HCT116 (cell line): ENCODE data around the gene SYNGR1.
"Not testable (repeated sequence)": the region's sequence is repeated elsewhere in the genome, so short reads cannot be mapped to it uniquely, and the experiment has no call there.

Experiments used
- ATF3 ChIP-seq: IDR thresholded peaks from 2 replicates; pipeline ENCODE4 v1.6.1; 2012
- CBX3 ChIP-seq: IDR thresholded peaks from 2 replicates; pipeline ENCODE4 v1.6.1; 2012; ENCODE audit warnings: low read depth
- EGR1 ChIP-seq: IDR thresholded peaks from 2 replicates; pipeline ENCODE4 v1.6.1; 2012; ENCODE audit warnings: low read depth
- ELF1 ChIP-seq: IDR thresholded peaks from 2 replicates; pipeline ENCODE4 v1.6.1; 2012; ENCODE audit warnings: low read depth, borderline replicate concordance
- EZH2phosphoT487 ChIP-seq: fragments of 200-600 bp; IDR thresholded peaks from 2 replicates; pipeline ENCODE4 v1.6.1; 2018; ENCODE audit warnings: antibody characterized with exemption, borderline replicate concordance
- POLR2AphosphoS5 ChIP-seq: IDR thresholded peaks from 2 replicates; pipeline ENCODE4 v1.6.1; 2011; ENCODE audit warnings: mild to moderate bottlenecking, low read depth, low read length, moderate library complexity
- RAD21 ChIP-seq: IDR thresholded peaks from 2 replicates; pipeline ENCODE4 v1.6.1; 2012; ENCODE audit warnings: low read depth, mild to moderate bottlenecking
- SIN3A ChIP-seq: IDR thresholded peaks from 2 replicates; pipeline ENCODE4 v1.6.1; 2012; ENCODE audit warnings: low read depth
- SP1 ChIP-seq: IDR thresholded peaks from 2 replicates; pipeline ENCODE4 v1.6.1; 2012; ENCODE audit warnings: low read depth
- TCF7L2 ChIP-seq: IDR thresholded peaks from 2 replicates; pipeline ENCODE4 v1.7.0; 2011; ENCODE audit warnings: borderline replicate concordance, inconsistent platforms; ENCODE audit not compliant: insufficient read depth, insufficient read length; ENCODE audit errors: extremely low read depth
- YY1 ChIP-seq: IDR thresholded peaks from 2 replicates; pipeline ENCODE4 v1.6.1; 2011; ENCODE audit warnings: low read length, low read depth, moderate library complexity, mild to moderate bottlenecking; ENCODE audit not compliant: insufficient replicate concordance; ENCODE audit errors: extremely low read depth
- TF ChIP-seq, protein P1 (sequence below), 3 experiments: fragments of 200-600 bp in 1 of 3; sonication (generic) in 1 of 3; IDR thresholded peaks in 2 of 3; conservative IDR thresholded peaks in 1 of 3; 2 replicates each; pipeline ENCODE4 v1.5.1; 2012 to 2017; ENCODE audit warnings: low read depth in 2 of 3, low read length in 2 of 3, antibody characterized with exemption in 1 of 3, borderline replicate concordance in 1 of 3, control low read depth in 1 of 3, mild to moderate bottlenecking in 1 of 3, mixed read lengths in 1 of 3, mixed run types in 1 of 3, moderate library complexity in 1 of 3; ENCODE audit not compliant: insufficient read depth in 1 of 3
- TF ChIP-seq, protein P2 (sequence below): IDR thresholded peaks from 2 replicates; pipeline ENCODE4 v1.6.1; 2012; ENCODE audit warnings: low read depth

DNA sequence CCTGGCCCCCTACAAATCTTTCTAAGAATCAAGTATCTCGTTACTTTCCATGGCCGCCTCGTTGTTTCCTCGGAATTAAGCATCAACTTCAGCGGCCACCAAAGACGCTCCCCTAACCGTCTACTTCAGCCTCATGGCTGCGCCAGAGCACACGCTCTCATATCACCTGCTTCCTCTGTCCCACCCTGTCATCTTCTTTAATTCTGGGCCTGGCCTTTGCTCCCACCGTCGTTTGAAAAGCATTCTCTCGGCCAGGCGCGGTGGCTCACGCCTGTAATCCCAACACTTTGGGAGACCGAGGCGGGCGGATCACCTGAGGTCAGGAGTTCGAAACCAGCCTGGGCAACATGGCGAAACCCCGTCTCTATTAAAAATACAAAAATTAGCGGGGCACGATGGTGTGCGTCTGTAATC is 29.2 kb upstream of the SYNGR1 start:
- TF ChIP-seq, protein P1, sequence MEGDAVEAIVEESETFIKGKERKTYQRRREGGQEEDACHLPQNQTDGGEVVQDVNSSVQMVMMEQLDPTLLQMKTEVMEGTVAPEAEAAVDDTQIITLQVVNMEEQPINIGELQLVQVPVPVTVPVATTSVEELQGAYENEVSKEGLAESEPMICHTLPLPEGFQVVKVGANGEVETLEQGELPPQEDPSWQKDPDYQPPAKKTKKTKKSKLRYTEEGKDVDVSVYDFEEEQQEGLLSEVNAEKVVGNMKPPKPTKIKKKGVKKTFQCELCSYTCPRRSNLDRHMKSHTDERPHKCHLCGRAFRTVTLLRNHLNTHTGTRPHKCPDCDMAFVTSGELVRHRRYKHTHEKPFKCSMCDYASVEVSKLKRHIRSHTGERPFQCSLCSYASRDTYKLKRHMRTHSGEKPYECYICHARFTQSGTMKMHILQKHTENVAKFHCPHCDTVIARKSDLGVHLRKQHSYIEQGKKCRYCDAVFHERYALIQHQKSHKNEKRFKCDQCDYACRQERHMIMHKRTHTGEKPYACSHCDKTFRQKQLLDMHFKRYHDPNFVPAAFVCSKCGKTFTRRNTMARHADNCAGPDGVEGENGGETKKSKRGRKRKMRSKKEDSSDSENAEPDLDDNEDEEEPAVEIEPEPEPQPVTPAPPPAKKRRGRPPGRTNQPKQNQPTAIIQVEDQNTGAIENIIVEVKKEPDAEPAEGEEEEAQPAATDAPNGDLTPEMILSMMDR (IDR thresholded peaks at IDR 0.05 in 2 of 3, conservative IDR thresholded peaks at IDR 0.05 in 1 of 3; ENCODE audit: borderline replicate concordance in 1 of 3, insufficient read depth in 1 of 3, low read depth in 2 of 3, low read length in 2 of 3): not testable (repeated sequence)
- TF ChIP-seq TCF7L2, POLR2AphosphoS5, ATF3, ELF1, EGR1, EZH2phosphoT487, RAD21, SP1, YY1, CBX3, SIN3A: not testable (repeated sequence)
- TF ChIP-seq, protein P2, sequence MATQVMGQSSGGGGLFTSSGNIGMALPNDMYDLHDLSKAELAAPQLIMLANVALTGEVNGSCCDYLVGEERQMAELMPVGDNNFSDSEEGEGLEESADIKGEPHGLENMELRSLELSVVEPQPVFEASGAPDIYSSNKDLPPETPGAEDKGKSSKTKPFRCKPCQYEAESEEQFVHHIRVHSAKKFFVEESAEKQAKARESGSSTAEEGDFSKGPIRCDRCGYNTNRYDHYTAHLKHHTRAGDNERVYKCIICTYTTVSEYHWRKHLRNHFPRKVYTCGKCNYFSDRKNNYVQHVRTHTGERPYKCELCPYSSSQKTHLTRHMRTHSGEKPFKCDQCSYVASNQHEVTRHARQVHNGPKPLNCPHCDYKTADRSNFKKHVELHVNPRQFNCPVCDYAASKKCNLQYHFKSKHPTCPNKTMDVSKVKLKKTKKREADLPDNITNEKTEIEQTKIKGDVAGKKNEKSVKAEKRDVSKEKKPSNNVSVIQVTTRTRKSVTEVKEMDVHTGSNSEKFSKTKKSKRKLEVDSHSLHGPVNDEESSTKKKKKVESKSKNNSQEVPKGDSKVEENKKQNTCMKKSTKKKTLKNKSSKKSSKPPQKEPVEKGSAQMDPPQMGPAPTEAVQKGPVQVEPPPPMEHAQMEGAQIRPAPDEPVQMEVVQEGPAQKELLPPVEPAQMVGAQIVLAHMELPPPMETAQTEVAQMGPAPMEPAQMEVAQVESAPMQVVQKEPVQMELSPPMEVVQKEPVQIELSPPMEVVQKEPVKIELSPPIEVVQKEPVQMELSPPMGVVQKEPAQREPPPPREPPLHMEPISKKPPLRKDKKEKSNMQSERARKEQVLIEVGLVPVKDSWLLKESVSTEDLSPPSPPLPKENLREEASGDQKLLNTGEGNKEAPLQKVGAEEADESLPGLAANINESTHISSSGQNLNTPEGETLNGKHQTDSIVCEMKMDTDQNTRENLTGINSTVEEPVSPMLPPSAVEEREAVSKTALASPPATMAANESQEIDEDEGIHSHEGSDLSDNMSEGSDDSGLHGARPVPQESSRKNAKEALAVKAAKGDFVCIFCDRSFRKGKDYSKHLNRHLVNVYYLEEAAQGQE: not testable (repeated sequence)
